Measurements from ENCODE around the gene RPS28.
"Not testable (repeated sequence)": the region's sequence is repeated elsewhere in the genome, so short reads cannot be mapped to it uniquely, and the experiment has no call there.

RPS28 gene

GRCh38 chr19:8310342-8311055, 10.8 kb upstream of the RPS28 start:
- H3K36me3 ChIP-seq (replicated peaks) = peaks cover 69% of the 10 kb centered on the region
- H3K27me3 ChIP-seq (ENCODE audit: low read depth) = no peaks in the 10 kb centered on the region
- H3K4me3 ChIP-seq = no peak overlapping the region
- DNase-seq (ENCODE audit: low spot score in 2 of 2) = peak in 1 of 2 experiments; percentile 5
- no peaks in the 10 kb centered on the region for H3K4me1 ChIP-seq
- in situ Hi-C loops (cut with MboI; ENCODE audit: low sequenced_read_pairs) = no loop called here
- no peaks in the 10 kb centered on the region for H3K9me3 ChIP-seq

- no peak overlapping the region for H3K4me3 ChIP-seq
- DNase-seq (ENCODE audit: low spot score in 2 of 2) = peak in 1 of 2 experiments; percentile 7
- no peaks in the 10 kb centered on the region for H3K27me3 ChIP-seq (ENCODE audit: low read depth)
- in situ Hi-C loops (cut with MboI; ENCODE audit: low sequenced_read_pairs) = no loop called here
- no peaks in the 10 kb centered on the region for H3K9me3 ChIP-seq
- H3K4me1 ChIP-seq = no peaks in the 10 kb centered on the region
- H3K36me3 ChIP-seq (replicated peaks) = peaks cover 80% of the 10 kb centered on the region
These were observed 9.6 kb upstream of the RPS28 start for GRCh38 chr19:8311461-8312260.

GRCh38 chr19:8314981-8315640, 6.2 kb upstream of the RPS28 start:
- in situ Hi-C loops (cut with MboI; ENCODE audit: low sequenced_read_pairs); DNase-seq (ENCODE audit: low spot score in 2 of 2); H3K4me1 ChIP-seq; H3K27me3 ChIP-seq (ENCODE audit: low read depth); H3K4me3 ChIP-seq; H3K9me3 ChIP-seq: not testable (repeated sequence)
- peaks cover 70% of the 10 kb centered on the region for H3K36me3 ChIP-seq (replicated peaks)

GRCh38 chr19:8316351-8317125, 4.8 kb upstream of the RPS28 start:
- Histone ChIP-seq H3K36me3 (replicated peaks) (peaks cover 62% of the 10 kb centered on the region), H3K4me3 (no peak overlapping the region), H3K27me3 (ENCODE audit: low read depth) (no peaks in the 10 kb centered on the region), H3K9me3 (no peaks in the 10 kb centered on the region), H3K4me1 (peaks cover 10% of the 10 kb centered on the region)
- in situ Hi-C loops (cut with MboI; ENCODE audit: low sequenced_read_pairs) = no loop called here
- DNase-seq (ENCODE audit: low spot score in 2 of 2) = no peak

- in situ Hi-C loops (cut with MboI; ENCODE audit: low sequenced_read_pairs); H3K27me3 ChIP-seq (ENCODE audit: low read depth); H3K9me3 ChIP-seq; DNase-seq (ENCODE audit: low spot score in 2 of 2); H3K4me3 ChIP-seq: not testable (repeated sequence)
- Histone ChIP-seq H3K4me1 (peaks cover 23% of the 10 kb centered on the region), H3K36me3 (replicated peaks) (peaks cover 69% of the 10 kb centered on the region)
These were observed 2.5 kb upstream of the RPS28 start for GRCh38 chr19:8318835-8319234.

GRCh38 chr19:8319807-8320520, 1.3 kb upstream of the RPS28 start:
- H3K4me3 ChIP-seq = peak overlapping the region; percentile 98
- H3K27me3 ChIP-seq (ENCODE audit: low read depth) = no peaks in the 10 kb centered on the region
- no peaks in the 10 kb centered on the region for H3K9me3 ChIP-seq
- no peak for DNase-seq (ENCODE audit: low spot score in 2 of 2)
- H3K36me3 ChIP-seq (replicated peaks) = peaks cover 65% of the 10 kb centered on the region
- H3K4me1 ChIP-seq = peaks cover 23% of the 10 kb centered on the region
- in situ Hi-C loops (cut with MboI; ENCODE audit: low sequenced_read_pairs) = no loop called here

GRCh38 chr19:8320564-8321066, 681 bp upstream of the RPS28 start:
- no peaks in the 10 kb centered on the region for H3K9me3 ChIP-seq
- DNase-seq (ENCODE audit: low spot score in 2 of 2) = no peak
- in situ Hi-C loops (cut with MboI; ENCODE audit: low sequenced_read_pairs) = no loop called here
- H3K27me3 ChIP-seq (ENCODE audit: low read depth) = no peaks in the 10 kb centered on the region
- H3K4me3 ChIP-seq = peak overlapping the region; percentile 98
- H3K36me3 ChIP-seq (replicated peaks) = peaks cover 58% of the 10 kb centered on the region
- H3K4me1 ChIP-seq = peaks cover 23% of the 10 kb centered on the region

- in situ Hi-C loops (cut with MboI; ENCODE audit: low sequenced_read_pairs) = no loop called here
- Histone ChIP-seq H3K9me3 (no peaks in the 10 kb centered on the region), H3K4me3 (peak overlapping the region; percentile 98), H3K36me3 (replicated peaks) (peaks cover 45% of the 10 kb centered on the region), H3K4me1 (peaks cover 23% of the 10 kb centered on the region), H3K27me3 (ENCODE audit: low read depth) (no peaks in the 10 kb centered on the region)
- no peak for DNase-seq (ENCODE audit: low spot score in 2 of 2)
These were observed 816 bp downstream of the RPS28 start for GRCh38 chr19:8321986-8322637.

- in situ Hi-C loops (cut with MboI; ENCODE audit: low sequenced_read_pairs) = no loop called here
- Histone ChIP-seq H3K27me3 (ENCODE audit: low read depth) (no peaks in the 10 kb centered on the region), H3K4me1 (peaks cover 23% of the 10 kb centered on the region), H3K36me3 (replicated peaks) (peaks cover 41% of the 10 kb centered on the region), H3K4me3 (peak overlapping the region; percentile 98), H3K9me3 (no peaks in the 10 kb centered on the region)
- no peak for DNase-seq (ENCODE audit: low spot score in 2 of 2)
These were observed 1.3 kb downstream of the RPS28 start for GRCh38 chr19:8322638-8322997.

GRCh38 chr19:8323781-8324185, 2.5 kb downstream of the RPS28 start:
- DNase-seq (ENCODE audit: low spot score in 2 of 2) = no peak
- Histone ChIP-seq H3K4me3 (no peak overlapping the region; the same call in 1 of the 2 replicates), H3K36me3 (replicated peaks) (peaks cover 39% of the 10 kb centered on the region), H3K27me3 (ENCODE audit: low read depth) (no peaks in the 10 kb centered on the region), H3K4me1 (peaks cover 23% of the 10 kb centered on the region), H3K9me3 (no peaks in the 10 kb centered on the region)
- in situ Hi-C loops (cut with MboI; ENCODE audit: low sequenced_read_pairs) = no loop called here

GRCh38 chr19:8324186-8325050, 3.1 kb downstream of the RPS28 start:
- in situ Hi-C loops (cut with MboI; ENCODE audit: low sequenced_read_pairs) = no loop called here
- no peaks in the 10 kb centered on the region for H3K27me3 ChIP-seq (ENCODE audit: low read depth)

GRCh38 chr19:8325454-8325853, 4.2 kb downstream of the RPS28 start:
- no peaks in the 10 kb centered on the region for H3K9me3 ChIP-seq
- no peaks in the 10 kb centered on the region for H3K27me3 ChIP-seq (ENCODE audit: low read depth)
- DNase-seq (ENCODE audit: low spot score in 2 of 2) = no peak
- peaks cover 13% of the 10 kb centered on the region for H3K4me1 ChIP-seq
- no peak overlapping the region for H3K4me3 ChIP-seq
- H3K36me3 ChIP-seq (replicated peaks) = peaks cover 37% of the 10 kb centered on the region
- in situ Hi-C loops (cut with MboI; ENCODE audit: low sequenced_read_pairs) = no loop called here

More at GRCh38 chr19:8324186-8325050, 3.1 kb downstream of the RPS28 start:
- peak in 1 of 2 experiments; percentile 47 for DNase-seq (ENCODE audit: low spot score in 2 of 2)
- Histone ChIP-seq H3K9me3 (no peaks in the 10 kb centered on the region), H3K4me1 (peaks cover 23% of the 10 kb centered on the region), H3K36me3 (replicated peaks) (peaks cover 37% of the 10 kb centered on the region), H3K4me3 (no peak overlapping the region)

Measured in HAP-1 (cell line).